Fibroblast of lung (primary cell): ENCODE data around the gene COQ10B. TPM values are rescaled to one million over a fixed set of nuclear protein-coding genes. Genes with fewer than 3 reads are reported as not detected.

Experiments
- DNase-seq, 2 donors: peaks; one replicate each; pipeline versions ENCODE4 v3.0.0 to v3.0.0-alpha.2; 2010; ENCODE audit warnings: low read depth in 2 of 2
- H2AFZ ChIP-seq: 2 replicates; pipeline ENCODE4 v1.5.1; 2012; ENCODE audit warnings: low read length, control low read depth, inconsistent platforms
- H3K27ac ChIP-seq: 2 replicates; pipeline ENCODE4 v1.5.1; 2011; ENCODE audit warnings: low read length, control low read depth; ENCODE audit not compliant: insufficient read depth
- H3K27me3 ChIP-seq: 2 replicates; pipeline ENCODE4 v1.5.1; 2011; ENCODE audit warnings: mild to moderate bottlenecking, low read length; ENCODE audit not compliant: control insufficient read depth, insufficient read depth
- H3K36me3 ChIP-seq: 2 replicates; pipeline ENCODE4 v1.5.1; 2011; ENCODE audit warnings: low read length; ENCODE audit not compliant: control insufficient read depth, insufficient read depth
- H3K4me1 ChIP-seq: 2 replicates; pipeline ENCODE4 v1.5.1; 2011; ENCODE audit warnings: low read length; ENCODE audit not compliant: control insufficient read depth, insufficient read depth; ENCODE audit errors: extremely low read depth
- H3K4me2 ChIP-seq: 2 replicates; pipeline ENCODE4 v1.5.1; 2011; ENCODE audit warnings: low read length, control low read depth; ENCODE audit not compliant: insufficient read depth; ENCODE audit errors: extremely low read depth
- H3K4me3 ChIP-seq, 4 experiments: fragments of 200-600 bp in 1 of 4; sonication (generic) in 1 of 4; replicated peaks in 1 of 4; 2 replicates each; pipeline ENCODE4 v1.5.1; 2011 to 2016; ENCODE audit warnings: low read length in 4 of 4, low read depth in 3 of 4, mild to moderate bottlenecking in 3 of 4, control low read depth in 2 of 4, inconsistent platforms in 1 of 4, mixed read lengths in 1 of 4; ENCODE audit not compliant: insufficient read depth in 1 of 4; ENCODE audit errors: control extremely low read depth in 1 of 4
- H3K79me2 ChIP-seq: 2 replicates; pipeline ENCODE4 v1.5.1; 2012; ENCODE audit warnings: mild to moderate bottlenecking, low read length, inconsistent platforms; ENCODE audit not compliant: control insufficient read depth, insufficient read depth
- H3K9ac ChIP-seq: 2 replicates; pipeline ENCODE4 v1.5.1; 2011; ENCODE audit warnings: mild to moderate bottlenecking, low read length, control low read depth; ENCODE audit not compliant: insufficient read depth
- H3K9me3 ChIP-seq: 2 replicates; pipeline ENCODE4 v1.5.1; 2012; ENCODE audit warnings: low read depth, low read length; ENCODE audit not compliant: control insufficient read depth, insufficient read depth
- H4K20me1 ChIP-seq: 2 replicates; pipeline ENCODE4 v1.5.1; 2011; ENCODE audit warnings: low read length; ENCODE audit not compliant: control insufficient read depth, insufficient read depth; ENCODE audit errors: extremely low read depth
- EZH2 ChIP-seq: IDR thresholded peaks from 2 replicates; pipeline ENCODE4 v1.5.1; 2012; ENCODE audit warnings: low read length, control low read depth, mild to moderate bottlenecking; ENCODE audit errors: missing control alignments
- polyA plus RNA-seq, 2 donors: library from polyadenylated mRNA; depleted of rRNA in 1 of 2; stranded (reverse) in 1 of 2; unstranded in 1 of 2; fragments of >200 nt; gene quantifications; 2 replicates each; pipeline ENCODE4 v1.2.1, GENCODE V29; 2011 to 2012; ENCODE audit warnings: missing spikeins in 1 of 2
- total RNA-seq: library from RNA; depleted of rRNA; stranded (reverse); fragments of >200 nt; gene quantifications from 2 replicates; pipeline ENCODE4 v1.2.1, GENCODE V29; 2014
- TF ChIP-seq, protein P1 (sequence below), 2 donors: IDR thresholded peaks in 1 of 2; conservative IDR thresholded peaks in 1 of 2; 1 replicate in 1 of 2; 2 replicates in 1 of 2; pipeline ENCODE4 v1.5.1; 2011 to 2012; ENCODE audit warnings: low read length in 2 of 2, control low read depth in 1 of 2, inconsistent platforms in 1 of 2, low read depth in 1 of 2, mild to moderate bottlenecking in 1 of 2

The COQ10B gene
- total and polyA plus RNA-seq, 2 donors (not counting 1 experiment from before 2014, with no cell fraction given) = 11.6 to 41.9 TPM

DNA sequence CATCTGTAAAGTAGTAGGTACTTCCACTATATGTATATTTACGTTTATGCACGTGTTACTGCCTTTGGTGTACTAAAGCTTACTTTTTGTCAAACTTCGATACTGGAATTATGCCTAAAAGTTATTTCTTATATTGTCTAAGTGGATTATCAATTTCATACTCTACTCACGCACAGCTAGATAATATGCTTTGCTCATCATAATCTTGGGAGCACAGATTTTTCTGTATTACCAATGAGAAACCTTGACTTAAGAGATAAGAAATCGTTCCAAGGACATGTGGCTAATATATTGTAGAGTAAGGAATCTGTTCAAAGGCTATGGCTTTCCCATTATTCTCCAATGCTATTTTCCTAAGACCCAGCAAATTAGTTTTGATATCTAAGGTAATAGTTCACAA, 53.3 kb downstream of the COQ10B start:
- no peak overlapping the region for H3K4me3 ChIP-seq
- H3K4me1 ChIP-seq = no peaks in the 10 kb centered on the region
- H3K27ac ChIP-seq = no peak overlapping the region
- no peak overlapping the region for H2AFZ ChIP-seq
- no peaks in the 10 kb centered on the region for H4K20me1 ChIP-seq
- no peaks in the 10 kb centered on the region for H3K27me3 ChIP-seq
- TF ChIP-seq, protein P1, sequence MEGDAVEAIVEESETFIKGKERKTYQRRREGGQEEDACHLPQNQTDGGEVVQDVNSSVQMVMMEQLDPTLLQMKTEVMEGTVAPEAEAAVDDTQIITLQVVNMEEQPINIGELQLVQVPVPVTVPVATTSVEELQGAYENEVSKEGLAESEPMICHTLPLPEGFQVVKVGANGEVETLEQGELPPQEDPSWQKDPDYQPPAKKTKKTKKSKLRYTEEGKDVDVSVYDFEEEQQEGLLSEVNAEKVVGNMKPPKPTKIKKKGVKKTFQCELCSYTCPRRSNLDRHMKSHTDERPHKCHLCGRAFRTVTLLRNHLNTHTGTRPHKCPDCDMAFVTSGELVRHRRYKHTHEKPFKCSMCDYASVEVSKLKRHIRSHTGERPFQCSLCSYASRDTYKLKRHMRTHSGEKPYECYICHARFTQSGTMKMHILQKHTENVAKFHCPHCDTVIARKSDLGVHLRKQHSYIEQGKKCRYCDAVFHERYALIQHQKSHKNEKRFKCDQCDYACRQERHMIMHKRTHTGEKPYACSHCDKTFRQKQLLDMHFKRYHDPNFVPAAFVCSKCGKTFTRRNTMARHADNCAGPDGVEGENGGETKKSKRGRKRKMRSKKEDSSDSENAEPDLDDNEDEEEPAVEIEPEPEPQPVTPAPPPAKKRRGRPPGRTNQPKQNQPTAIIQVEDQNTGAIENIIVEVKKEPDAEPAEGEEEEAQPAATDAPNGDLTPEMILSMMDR (conservative IDR thresholded peaks at IDR 0.05 in 1 of 2, IDR thresholded peaks at IDR 0.05 in 1 of 2; ENCODE audit: low read depth in 1 of 2, low read length in 2 of 2) = no peak
- TF ChIP-seq EZH2 = no peak
- DNase-seq = no peak
- peaks cover 2% of the 10 kb centered on the region for H3K36me3 ChIP-seq
- no peak overlapping the region for H3K9ac ChIP-seq
- H3K4me2 ChIP-seq = no peak overlapping the region
- H3K9me3 ChIP-seq = no peaks in the 10 kb centered on the region
- H3K79me2 ChIP-seq = peaks cover 19% of the 10 kb centered on the region

DNA sequence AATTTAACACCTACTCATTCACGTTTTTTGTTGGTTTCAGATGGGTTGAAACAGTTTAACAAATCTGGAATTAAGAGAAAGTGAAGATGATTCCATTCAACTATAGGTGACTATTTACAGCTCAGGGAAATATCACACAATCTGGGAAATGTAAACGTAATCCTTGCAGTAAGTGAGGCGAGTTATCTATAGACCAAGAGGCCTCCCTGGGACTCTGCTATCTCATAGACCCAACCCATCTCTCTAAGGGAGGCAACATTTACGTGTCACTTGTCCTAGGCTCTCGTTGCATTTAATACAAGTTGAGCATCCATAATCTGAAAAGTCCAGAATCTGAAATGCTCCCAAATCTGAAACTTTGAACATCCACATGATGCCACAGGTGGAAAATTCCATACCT, 60.6 kb downstream of the COQ10B start:
- Histone ChIP-seq H3K27me3 (no peaks in the 10 kb centered on the region), H3K36me3 (no peaks in the 10 kb centered on the region), H3K4me3 (no peak overlapping the region), H3K27ac (no peak overlapping the region), H3K9me3 (no peaks in the 10 kb centered on the region), H2AFZ (no peak overlapping the region), H4K20me1 (peaks cover 4% of the 10 kb centered on the region), H3K4me2 (no peak overlapping the region), H3K4me1 (peaks cover 4% of the 10 kb centered on the region), H3K79me2 (peaks cover 31% of the 10 kb centered on the region), H3K9ac (no peak overlapping the region)
- TF ChIP-seq, protein P1 (conservative IDR thresholded peaks at IDR 0.05 in 1 of 2, IDR thresholded peaks at IDR 0.05 in 1 of 2; ENCODE audit: low read depth in 1 of 2, low read length in 2 of 2) = no peak
- no peak for TF ChIP-seq EZH2
- no peak for DNase-seq

DNA sequence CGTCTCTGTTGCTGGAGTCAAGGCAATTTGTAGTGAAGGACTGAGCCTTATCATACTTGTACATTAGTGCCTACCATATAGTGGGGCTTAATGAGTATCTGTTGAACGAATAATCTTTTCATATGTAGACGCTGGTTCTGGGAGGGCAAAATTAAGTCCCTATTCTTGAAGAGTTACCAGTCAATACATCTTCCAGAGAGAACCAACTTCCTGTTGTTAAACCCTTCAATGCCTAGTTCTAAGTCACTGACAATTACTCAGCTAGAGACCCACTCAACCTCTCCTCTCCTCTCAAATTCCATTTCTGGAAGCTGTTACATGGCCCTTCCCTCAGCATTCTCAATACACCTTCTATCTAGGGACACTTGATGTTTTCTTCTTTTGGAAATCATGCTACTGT, 61.4 kb downstream of the COQ10B start:
- no peaks in the 10 kb centered on the region for H3K9me3 ChIP-seq
- H3K27me3 ChIP-seq = no peaks in the 10 kb centered on the region
- no peaks in the 10 kb centered on the region for H3K36me3 ChIP-seq
- H4K20me1 ChIP-seq = peaks cover 4% of the 10 kb centered on the region
- peak overlapping the region; percentile 95 for H3K4me2 ChIP-seq
- H3K4me3 ChIP-seq = peak overlapping the region in 2 of 4 experiments; percentile 83 to 85
- TF ChIP-seq, protein P1 (conservative IDR thresholded peaks at IDR 0.05 in 1 of 2, IDR thresholded peaks at IDR 0.05 in 1 of 2; ENCODE audit: low read depth in 1 of 2, low read length in 2 of 2) = no peak
- TF ChIP-seq EZH2 = no peak
- H3K4me1 ChIP-seq = peaks cover 4% of the 10 kb centered on the region
- peaks cover 39% of the 10 kb centered on the region for H3K79me2 ChIP-seq
- peak in 1 of 2 donors; percentile 13 for DNase-seq
- peak overlapping the region; percentile 81 for H2AFZ ChIP-seq
- peak overlapping the region; percentile 84 for H3K27ac ChIP-seq
- no peak overlapping the region for H3K9ac ChIP-seq
